Body of pancreas (tissue), 4 donors: Measurements from ENCODE around the gene EML6.

Experiments
- CTCF ChIP-seq, 7 experiments: fragments of 450-650 bp in 4 of 7; fragments of 200-600 bp in 3 of 7; sonication (generic) in 3 of 7; IDR thresholded peaks; one replicate each; pipeline ENCODE4 v1.5.1; 2016 to 2019; ENCODE audit warnings: antibody characterized with exemption in 7 of 7
- POLR2A ChIP-seq, 3 donors: fragments of 450-650 bp; IDR thresholded peaks; one replicate each; pipeline ENCODE4 v1.6.1; 2016; ENCODE audit warnings: antibody characterized with exemption in 3 of 3, mild to moderate bottlenecking in 2 of 3

GRCh38 chr2:54818226-54818625 is 94.8 kb downstream of the EML6 start:
- no peak for TF ChIP-seq CTCF (IDR thresholded peaks at IDR 0.05)
- TF ChIP-seq POLR2A (IDR thresholded peaks at IDR 0.05): no peak
